ENCODE results near the gene ADAMTS3. TPM values are rescaled to one million over a fixed set of nuclear protein-coding genes. Genes with fewer than 3 reads are reported as not detected.

The ADAMTS3 gene
- total RNA-seq, 1 donor from 2014 or later: 0.10 TPM

DNA sequence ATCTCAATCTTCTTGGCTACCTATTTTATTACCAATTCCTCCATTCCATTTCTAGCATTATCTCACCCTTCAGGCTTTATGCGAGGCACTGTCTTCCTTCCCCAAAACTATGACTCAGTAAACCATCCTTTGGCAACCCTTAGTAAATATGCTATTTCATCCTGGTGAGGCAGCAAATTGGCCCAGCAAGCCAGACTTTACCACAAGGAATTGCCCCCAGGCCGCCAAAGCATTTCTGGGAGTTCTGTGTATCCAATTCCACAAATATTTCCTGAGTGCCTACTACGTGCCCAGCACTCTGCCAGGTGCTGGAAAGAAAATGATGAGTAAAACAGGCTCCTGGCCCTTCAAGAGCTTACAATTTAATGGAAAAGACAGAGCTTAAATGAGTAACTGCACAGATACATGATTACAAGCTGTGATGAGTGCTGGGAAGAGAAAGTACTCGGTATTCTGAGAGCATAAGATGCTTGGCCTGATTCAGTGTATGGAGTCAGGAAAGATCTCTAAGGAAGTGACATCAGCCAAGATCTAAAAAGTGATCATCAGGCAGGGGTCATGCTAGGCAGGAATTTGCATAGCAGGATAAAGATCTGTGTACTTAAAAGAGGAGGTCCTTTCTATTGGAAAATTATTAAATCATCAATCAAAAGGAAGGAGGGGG lies 193.8 kb downstream of the ADAMTS3 start:
- Mint-ChIP-seq H3K4me1 (ENCODE audit: low read depth, unreplicated experiment) (no peaks in the 10 kb centered on the region), H3K27ac (ENCODE audit: unreplicated experiment) (no peak overlapping the region), H3K9me3 (ENCODE audit: unreplicated experiment) (no peaks in the 10 kb centered on the region), H3K4me3 (ENCODE audit: unreplicated experiment) (no peak overlapping the region), H3K27me3 (ENCODE audit: unreplicated experiment) (no peaks in the 10 kb centered on the region), H3K36me3 (ENCODE audit: unreplicated experiment) (no peaks in the 10 kb centered on the region)
- DNase-seq: no peak
- TF ChIP-seq, protein P1, sequence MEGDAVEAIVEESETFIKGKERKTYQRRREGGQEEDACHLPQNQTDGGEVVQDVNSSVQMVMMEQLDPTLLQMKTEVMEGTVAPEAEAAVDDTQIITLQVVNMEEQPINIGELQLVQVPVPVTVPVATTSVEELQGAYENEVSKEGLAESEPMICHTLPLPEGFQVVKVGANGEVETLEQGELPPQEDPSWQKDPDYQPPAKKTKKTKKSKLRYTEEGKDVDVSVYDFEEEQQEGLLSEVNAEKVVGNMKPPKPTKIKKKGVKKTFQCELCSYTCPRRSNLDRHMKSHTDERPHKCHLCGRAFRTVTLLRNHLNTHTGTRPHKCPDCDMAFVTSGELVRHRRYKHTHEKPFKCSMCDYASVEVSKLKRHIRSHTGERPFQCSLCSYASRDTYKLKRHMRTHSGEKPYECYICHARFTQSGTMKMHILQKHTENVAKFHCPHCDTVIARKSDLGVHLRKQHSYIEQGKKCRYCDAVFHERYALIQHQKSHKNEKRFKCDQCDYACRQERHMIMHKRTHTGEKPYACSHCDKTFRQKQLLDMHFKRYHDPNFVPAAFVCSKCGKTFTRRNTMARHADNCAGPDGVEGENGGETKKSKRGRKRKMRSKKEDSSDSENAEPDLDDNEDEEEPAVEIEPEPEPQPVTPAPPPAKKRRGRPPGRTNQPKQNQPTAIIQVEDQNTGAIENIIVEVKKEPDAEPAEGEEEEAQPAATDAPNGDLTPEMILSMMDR (IDR thresholded peaks at IDR 0.05; ENCODE audit: partially characterized antibody, unreplicated experiment): no peak

DNA sequence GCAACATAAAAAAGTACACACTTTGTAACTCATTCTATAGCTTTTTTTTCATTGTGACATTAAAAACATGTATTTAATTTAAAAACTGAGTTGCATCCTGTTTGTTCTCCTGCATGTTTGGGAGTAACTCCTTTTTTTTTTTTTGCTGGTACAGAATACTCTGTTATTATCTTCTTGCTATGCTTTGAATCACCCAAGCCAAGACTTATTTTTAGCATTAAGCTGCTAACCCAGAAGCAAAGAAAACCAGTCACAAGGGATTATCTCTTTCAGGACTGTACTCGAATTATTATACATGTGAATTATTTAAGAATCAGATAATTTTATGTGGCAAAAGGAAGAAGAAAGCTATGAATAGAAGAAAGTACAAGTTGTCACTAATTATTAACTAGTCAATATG lies 194.9 kb downstream of the ADAMTS3 start:
- Mint-ChIP-seq H3K4me3 (ENCODE audit: unreplicated experiment) (no peak overlapping the region), H3K9me3 (ENCODE audit: unreplicated experiment) (no peaks in the 10 kb centered on the region)

DNA sequence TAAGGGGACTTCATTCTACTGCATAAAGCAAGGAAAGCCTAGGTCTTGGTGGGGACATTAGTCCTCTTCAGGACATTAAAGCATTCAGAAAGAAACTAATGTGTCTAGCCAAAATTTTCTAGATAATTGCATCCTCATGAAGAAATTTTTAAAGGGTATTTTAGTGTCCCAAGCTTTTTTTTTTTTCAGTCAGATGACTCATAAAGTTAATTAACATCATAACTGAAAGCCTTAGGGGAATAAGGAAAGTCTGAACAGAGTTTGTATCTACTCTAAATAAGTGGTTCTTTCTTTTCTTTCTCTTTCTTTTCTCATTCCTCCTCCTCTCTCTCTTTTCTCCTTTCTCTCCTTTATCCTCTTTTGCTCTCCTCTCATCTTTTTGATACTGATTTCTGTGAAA lies 202.4 kb downstream of the ADAMTS3 start:
- DNase-seq: no peak
- H3K27me3 Mint-ChIP-seq (ENCODE audit: unreplicated experiment): no peaks in the 10 kb centered on the region
- no peak overlapping the region for H3K4me3 Mint-ChIP-seq (ENCODE audit: unreplicated experiment)
- no peaks in the 10 kb centered on the region for H3K9me3 Mint-ChIP-seq (ENCODE audit: unreplicated experiment)
- no peaks in the 10 kb centered on the region for H3K36me3 Mint-ChIP-seq (ENCODE audit: unreplicated experiment)
- no peaks in the 10 kb centered on the region for H3K4me1 Mint-ChIP-seq (ENCODE audit: low read depth, unreplicated experiment)
- TF ChIP-seq, protein P1 (IDR thresholded peaks at IDR 0.05; ENCODE audit: partially characterized antibody, unreplicated experiment): no peak
- no peak overlapping the region for H3K27ac Mint-ChIP-seq (ENCODE audit: unreplicated experiment)

More for the DNA sequence above, 194.9 kb downstream of the ADAMTS3 start:
- no peak for DNase-seq
- TF ChIP-seq, protein P1 (IDR thresholded peaks at IDR 0.05; ENCODE audit: partially characterized antibody, unreplicated experiment): no peak
- Mint-ChIP-seq H3K4me1 (ENCODE audit: low read depth, unreplicated experiment) (no peaks in the 10 kb centered on the region), H3K27ac (ENCODE audit: unreplicated experiment) (no peak overlapping the region), H3K27me3 (ENCODE audit: unreplicated experiment) (no peaks in the 10 kb centered on the region), H3K36me3 (ENCODE audit: unreplicated experiment) (no peaks in the 10 kb centered on the region)

DNA sequence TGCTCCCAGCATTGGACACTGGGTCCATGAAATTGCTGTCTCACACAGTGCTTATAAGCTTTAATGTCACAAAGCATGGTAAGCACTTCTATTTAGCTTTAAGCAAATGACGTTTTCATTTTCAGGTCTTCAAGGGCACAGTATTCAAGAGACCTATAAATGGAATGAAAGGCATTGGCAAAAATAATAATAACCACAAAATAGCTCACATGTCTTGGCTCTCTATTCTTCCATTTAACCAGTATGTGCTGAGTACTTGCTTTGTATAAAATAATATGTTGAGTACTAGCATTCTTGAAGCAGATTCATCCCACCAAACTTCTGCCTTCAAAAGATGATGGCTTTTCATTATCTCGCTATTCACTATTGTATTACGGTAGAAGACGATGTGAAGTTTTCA lies 203.0 kb downstream of the ADAMTS3 start:
- Mint-ChIP-seq H3K27ac (ENCODE audit: unreplicated experiment) (no peak overlapping the region), H3K36me3 (ENCODE audit: unreplicated experiment) (no peaks in the 10 kb centered on the region), H3K27me3 (ENCODE audit: unreplicated experiment) (no peaks in the 10 kb centered on the region), H3K4me3 (ENCODE audit: unreplicated experiment) (no peak overlapping the region), H3K4me1 (ENCODE audit: low read depth, unreplicated experiment) (no peaks in the 10 kb centered on the region), H3K9me3 (ENCODE audit: unreplicated experiment) (no peaks in the 10 kb centered on the region)
- TF ChIP-seq, protein P1 (IDR thresholded peaks at IDR 0.05; ENCODE audit: partially characterized antibody, unreplicated experiment): no peak
- no peak for DNase-seq

DNA sequence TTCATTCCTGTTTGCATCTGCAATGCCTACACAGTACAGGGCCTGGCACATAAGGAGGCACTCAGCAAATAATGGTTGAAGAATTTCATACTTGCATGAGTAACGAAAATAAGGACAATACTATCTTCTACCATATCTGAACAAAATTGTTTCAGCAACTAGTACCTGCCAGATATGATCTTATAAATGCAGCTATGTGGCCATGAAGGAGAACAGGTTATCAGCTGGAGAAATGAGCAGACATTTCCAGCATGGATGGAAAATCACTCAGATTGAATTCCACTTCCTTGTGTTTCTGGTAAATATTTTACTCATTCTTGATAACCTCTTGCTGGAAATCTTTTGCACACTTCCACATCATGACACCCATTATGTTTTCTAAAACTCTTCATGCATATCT lies 204.0 kb downstream of the ADAMTS3 start:
- Mint-ChIP-seq H3K4me1 (ENCODE audit: low read depth, unreplicated experiment) (no peaks in the 10 kb centered on the region), H3K27me3 (ENCODE audit: unreplicated experiment) (no peaks in the 10 kb centered on the region), H3K27ac (ENCODE audit: unreplicated experiment) (no peak overlapping the region), H3K9me3 (ENCODE audit: unreplicated experiment) (no peaks in the 10 kb centered on the region), H3K4me3 (ENCODE audit: unreplicated experiment) (no peak overlapping the region), H3K36me3 (ENCODE audit: unreplicated experiment) (no peaks in the 10 kb centered on the region)
- DNase-seq: no peak
- TF ChIP-seq, protein P1 (IDR thresholded peaks at IDR 0.05; ENCODE audit: partially characterized antibody, unreplicated experiment): no peak
